Metanephros (tissue), 2 donors: Measurements from ENCODE around the gene SQOR. TPM values are rescaled to one million over a fixed set of nuclear protein-coding genes. Genes with fewer than 3 reads are reported as not detected.

ENCODE experiments used
- small RNA-seq: library from RNA; depleted of rRNA; stranded (forward); fragments of <200 nt; gene quantifications from one replicate; pipeline ENCODE3, GENCODE V24; 2014; ENCODE audit warnings: low replicate concordance
- total RNA-seq: library from RNA; depleted of rRNA; stranded (reverse); fragments of >200 nt; gene quantifications from one replicate; pipeline ENCODE4 v1.2.3, GENCODE V29; 2014

The SQOR gene
- 14.3 TPM for total RNA-seq

DNA sequence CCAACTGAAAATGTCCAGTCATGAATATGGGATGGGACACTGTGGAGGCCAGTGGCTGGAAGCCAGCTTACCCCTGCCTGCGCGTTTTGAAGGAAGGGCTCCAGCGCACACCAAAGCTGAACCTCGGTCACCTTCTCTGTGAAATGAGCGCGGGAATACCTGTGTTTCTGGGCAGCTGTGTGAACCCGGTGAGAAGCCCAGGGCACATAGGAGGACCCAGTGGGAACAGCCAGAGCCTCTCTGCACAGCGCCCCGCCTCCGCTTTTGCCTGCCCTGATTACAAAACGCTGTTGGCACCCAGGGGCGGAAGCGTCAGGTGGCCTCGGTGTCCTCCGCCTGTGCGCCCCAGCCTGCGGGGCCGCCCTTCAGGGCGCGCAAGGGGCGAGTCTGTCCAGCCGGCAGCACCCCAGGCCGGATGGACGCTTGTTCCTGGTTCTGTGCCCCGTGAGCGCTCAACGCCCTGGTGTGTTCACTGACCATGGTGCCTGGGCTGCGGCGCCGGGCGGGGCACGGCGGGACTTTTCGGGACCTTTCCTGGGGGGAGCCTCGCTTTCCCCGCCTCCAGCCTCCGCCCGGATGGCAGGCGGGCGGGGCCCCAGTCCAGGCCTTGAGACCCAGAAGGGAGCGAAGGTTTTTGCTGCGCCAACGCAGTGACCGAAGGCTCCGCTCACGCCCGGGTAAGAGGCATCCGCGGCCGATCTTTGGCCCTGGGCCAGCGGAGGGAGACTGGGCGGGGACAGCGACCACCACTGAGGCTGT, at the start of gene SQOR:
Gene SQOR (plus strand): TSS at position 598 of the 759 bp plus-strand sequence. CDS start 23,895 bp downstream, outside the sequence.

DNA sequence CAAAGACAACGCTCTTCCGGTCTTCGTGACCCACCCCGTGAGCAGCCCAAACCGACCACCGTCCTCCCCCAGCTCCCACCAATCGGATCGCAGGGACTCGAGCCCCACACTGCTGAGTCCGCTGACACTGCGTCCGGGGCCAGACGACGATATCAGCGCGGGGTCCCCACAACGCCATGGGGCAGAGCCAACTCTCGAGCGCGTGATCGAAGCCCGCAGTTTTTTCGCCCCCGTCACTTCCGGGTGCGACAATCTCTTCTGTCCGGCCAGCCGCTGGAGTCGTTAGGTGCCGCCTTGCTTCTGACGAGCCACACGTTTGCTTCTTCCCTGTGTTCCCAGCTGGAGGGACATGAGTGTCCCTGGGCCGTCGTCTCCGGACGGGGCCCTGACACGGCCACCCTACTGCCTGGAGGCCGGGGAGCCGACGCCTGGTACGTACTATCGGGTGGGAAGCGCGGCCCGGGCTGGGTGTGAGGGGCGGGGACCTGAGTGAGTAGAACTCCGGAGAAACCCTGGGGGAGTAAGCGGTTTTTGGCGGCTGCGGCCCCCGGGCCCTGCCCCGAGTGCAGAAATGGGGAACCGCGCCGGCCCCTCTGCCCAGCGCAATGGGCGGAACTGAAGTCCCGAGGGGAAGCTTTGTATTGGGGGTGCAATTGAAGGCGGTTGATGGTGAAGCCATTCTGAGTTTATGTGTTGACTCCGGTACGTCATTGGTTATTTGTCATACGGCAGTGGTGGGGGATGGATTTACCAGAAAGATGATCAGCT, 47.5 kb upstream of the SQOR start, which contains the start of gene BLOC1S6:
Gene BLOC1S6 (plus strand): TSS at position 285 of the 768 bp plus-strand sequence. CDS start 65 bp downstream, at position 350.

Small RNA genes lying within 50 kb of the gene (small RNA-seq; reads per million reads assigned to genes)
- gene RF00019: not detected

Other genes with a start within 250 kb of the SQOR start
- 9.6 TPM for gene SLC30A4, start 112.3 kb upstream of the SQOR start, total RNA-seq
- gene BLOC1S6, start 47.6 kb upstream of the SQOR start, total RNA-seq: 43.9 TPM